Measurements from ENCODE around the gene EPHA5. TPM values are rescaled to one million over a fixed set of nuclear protein-coding genes. Genes with fewer than 3 reads are reported as not detected.
"Not testable (repeated sequence)": the region's sequence is repeated elsewhere in the genome, so short reads cannot be mapped to it uniquely, and the experiment has no call there.

The EPHA5 gene
- total RNA-seq, 1 donor from 2014 or later = 1.6 TPM

DNA sequence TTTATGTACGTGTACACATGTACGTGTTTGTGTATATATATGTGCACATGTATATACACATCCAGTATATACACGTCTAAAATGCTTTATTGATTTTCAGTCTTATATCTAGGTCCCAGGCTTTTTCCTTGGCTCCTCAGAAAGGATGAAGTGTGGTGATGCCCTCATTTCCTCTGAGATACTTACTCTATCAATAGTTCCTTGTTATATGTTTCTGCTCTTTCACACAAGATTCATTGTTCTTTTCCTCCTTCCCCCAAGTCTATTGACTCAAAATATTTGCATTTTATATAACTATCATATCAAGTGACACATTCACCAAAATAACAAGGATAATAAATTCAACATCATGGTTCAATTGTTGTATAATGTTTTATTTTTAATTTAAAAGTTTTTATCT lies 359.2 kb downstream of the EPHA5 start:
- DNase-seq (ENCODE audit: low spot score) = no peak
- H3K4me1 Mint-ChIP-seq (ENCODE audit: low read depth) = no peaks in the 10 kb centered on the region
- no peak overlapping the region for H3K27ac Mint-ChIP-seq (ENCODE audit: unreplicated experiment)
- no peaks in the 10 kb centered on the region for H3K9me3 Mint-ChIP-seq (ENCODE audit: low read depth)
- no peak overlapping the region for H3K4me3 Mint-ChIP-seq (ENCODE audit: unreplicated experiment)
- no peaks in the 10 kb centered on the region for H3K27me3 Mint-ChIP-seq (ENCODE audit: low read depth)
- TF ChIP-seq, protein P1, sequence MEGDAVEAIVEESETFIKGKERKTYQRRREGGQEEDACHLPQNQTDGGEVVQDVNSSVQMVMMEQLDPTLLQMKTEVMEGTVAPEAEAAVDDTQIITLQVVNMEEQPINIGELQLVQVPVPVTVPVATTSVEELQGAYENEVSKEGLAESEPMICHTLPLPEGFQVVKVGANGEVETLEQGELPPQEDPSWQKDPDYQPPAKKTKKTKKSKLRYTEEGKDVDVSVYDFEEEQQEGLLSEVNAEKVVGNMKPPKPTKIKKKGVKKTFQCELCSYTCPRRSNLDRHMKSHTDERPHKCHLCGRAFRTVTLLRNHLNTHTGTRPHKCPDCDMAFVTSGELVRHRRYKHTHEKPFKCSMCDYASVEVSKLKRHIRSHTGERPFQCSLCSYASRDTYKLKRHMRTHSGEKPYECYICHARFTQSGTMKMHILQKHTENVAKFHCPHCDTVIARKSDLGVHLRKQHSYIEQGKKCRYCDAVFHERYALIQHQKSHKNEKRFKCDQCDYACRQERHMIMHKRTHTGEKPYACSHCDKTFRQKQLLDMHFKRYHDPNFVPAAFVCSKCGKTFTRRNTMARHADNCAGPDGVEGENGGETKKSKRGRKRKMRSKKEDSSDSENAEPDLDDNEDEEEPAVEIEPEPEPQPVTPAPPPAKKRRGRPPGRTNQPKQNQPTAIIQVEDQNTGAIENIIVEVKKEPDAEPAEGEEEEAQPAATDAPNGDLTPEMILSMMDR (IDR thresholded peaks at IDR 0.05) = no peak
- H3K36me3 Mint-ChIP-seq (ENCODE audit: low read depth) = no peaks in the 10 kb centered on the region

DNA sequence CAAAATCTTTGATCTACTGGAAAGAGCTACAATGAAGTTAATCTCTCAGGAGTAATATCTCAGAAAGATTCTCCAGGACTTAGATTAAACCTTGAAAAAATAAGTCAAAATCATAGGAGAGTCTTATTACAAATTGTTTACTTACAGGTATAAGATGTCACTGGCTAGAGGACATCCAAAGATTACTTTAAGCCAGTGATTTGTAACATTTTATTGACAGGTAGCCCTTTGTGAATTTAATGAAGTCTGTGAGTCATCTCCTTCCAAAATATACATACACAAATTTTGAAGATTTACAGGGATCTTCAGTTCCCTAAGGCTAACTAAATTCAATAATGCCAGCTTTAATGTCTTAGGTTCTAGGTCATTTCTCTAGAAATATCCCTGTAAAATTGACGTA lies 359.7 kb downstream of the EPHA5 start:
- TF ChIP-seq, protein P1 (IDR thresholded peaks at IDR 0.05) = no peak
- Mint-ChIP-seq H3K4me3 (ENCODE audit: unreplicated experiment) (no peak overlapping the region), H3K36me3 (ENCODE audit: low read depth) (no peaks in the 10 kb centered on the region), H3K27me3 (ENCODE audit: low read depth) (no peaks in the 10 kb centered on the region), H3K9me3 (ENCODE audit: low read depth) (no peaks in the 10 kb centered on the region), H3K27ac (ENCODE audit: unreplicated experiment) (no peak overlapping the region), H3K4me1 (ENCODE audit: low read depth) (no peaks in the 10 kb centered on the region)
- no peak for DNase-seq (ENCODE audit: low spot score)

DNA sequence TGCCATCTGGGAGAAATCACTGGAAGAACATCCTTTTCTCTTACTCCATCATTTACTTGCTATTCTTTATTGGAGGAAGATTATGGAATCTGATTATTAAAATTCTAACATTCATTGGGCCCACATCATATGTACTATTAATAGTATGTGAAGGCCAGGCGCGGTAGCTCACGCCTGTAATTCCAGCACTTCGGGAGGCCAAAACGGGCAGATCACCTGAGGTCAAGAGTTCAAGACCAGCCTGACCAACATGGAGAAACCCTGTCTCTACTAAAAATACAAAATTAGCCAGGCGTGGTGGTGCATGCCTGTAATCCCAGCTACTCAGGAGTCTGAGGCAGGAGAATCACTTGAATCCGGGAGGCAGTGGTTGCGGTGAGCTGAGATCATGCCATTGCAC lies 361.7 kb downstream of the EPHA5 start:
- not testable (repeated sequence) for H3K4me3 Mint-ChIP-seq (ENCODE audit: unreplicated experiment); H3K27ac Mint-ChIP-seq (ENCODE audit: unreplicated experiment); DNase-seq (ENCODE audit: low spot score); H3K9me3 Mint-ChIP-seq (ENCODE audit: low read depth); H3K4me1 Mint-ChIP-seq (ENCODE audit: low read depth); H3K27me3 Mint-ChIP-seq (ENCODE audit: low read depth); H3K36me3 Mint-ChIP-seq (ENCODE audit: low read depth)

DNA sequence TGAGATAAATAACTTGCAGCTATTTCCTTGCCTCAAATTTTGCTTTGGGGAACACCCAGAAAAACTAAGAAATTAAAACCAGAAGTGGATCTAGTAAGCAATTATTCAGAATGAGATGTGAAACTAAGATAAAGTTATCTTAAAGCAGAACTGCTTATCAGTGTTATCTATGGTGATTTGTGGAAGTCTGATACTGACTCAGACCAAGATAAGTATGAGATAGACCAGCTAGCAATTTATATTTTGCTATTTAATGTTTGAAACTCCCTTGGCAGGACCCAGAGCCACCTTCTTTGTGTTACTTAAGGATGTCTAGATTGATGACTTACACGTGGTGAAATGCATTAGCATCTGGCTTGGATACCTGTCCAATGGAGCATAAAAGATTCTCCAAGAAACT lies 368.1 kb downstream of the EPHA5 start:
- no peaks in the 10 kb centered on the region for H3K9me3 Mint-ChIP-seq (ENCODE audit: low read depth)
- no peaks in the 10 kb centered on the region for H3K4me1 Mint-ChIP-seq (ENCODE audit: low read depth)
- H3K27me3 Mint-ChIP-seq (ENCODE audit: low read depth) = peaks cover 1% of the 10 kb centered on the region
- TF ChIP-seq, protein P1 (IDR thresholded peaks at IDR 0.05) = no peak
- H3K27ac Mint-ChIP-seq (ENCODE audit: unreplicated experiment) = no peak overlapping the region
- no peak for DNase-seq (ENCODE audit: low spot score)
- no peaks in the 10 kb centered on the region for H3K36me3 Mint-ChIP-seq (ENCODE audit: low read depth)
- H3K4me3 Mint-ChIP-seq (ENCODE audit: unreplicated experiment) = no peak overlapping the region

DNA sequence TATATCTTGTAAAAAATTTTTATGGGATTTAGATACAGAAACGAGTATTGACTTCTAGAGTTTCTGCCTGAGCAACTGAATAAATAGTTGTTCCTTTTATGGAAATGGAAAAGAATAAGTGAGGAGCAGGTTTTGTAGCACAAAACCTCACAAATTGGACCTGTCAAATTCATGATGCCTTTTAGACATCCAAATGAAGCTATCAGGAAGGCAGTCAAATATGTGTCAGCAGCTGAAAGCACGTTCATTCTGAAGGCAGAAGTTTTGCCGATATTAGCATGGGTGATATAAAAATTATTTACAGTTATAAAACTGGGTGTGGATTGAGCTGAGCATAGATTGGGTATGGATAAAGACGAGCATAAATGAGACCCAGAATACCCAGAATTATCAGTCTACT lies 374.0 kb downstream of the EPHA5 start:
- H3K36me3 Mint-ChIP-seq (ENCODE audit: low read depth) = no peaks in the 10 kb centered on the region
- peaks cover 5% of the 10 kb centered on the region for H3K9me3 Mint-ChIP-seq (ENCODE audit: low read depth)
- H3K27me3 Mint-ChIP-seq (ENCODE audit: low read depth) = no peaks in the 10 kb centered on the region
- no peak for DNase-seq (ENCODE audit: low spot score)
- no peaks in the 10 kb centered on the region for H3K4me1 Mint-ChIP-seq (ENCODE audit: low read depth)
- TF ChIP-seq, protein P1 (IDR thresholded peaks at IDR 0.05) = no peak
- no peak overlapping the region for H3K27ac Mint-ChIP-seq (ENCODE audit: unreplicated experiment)
- no peak overlapping the region for H3K4me3 Mint-ChIP-seq (ENCODE audit: unreplicated experiment)

DNA sequence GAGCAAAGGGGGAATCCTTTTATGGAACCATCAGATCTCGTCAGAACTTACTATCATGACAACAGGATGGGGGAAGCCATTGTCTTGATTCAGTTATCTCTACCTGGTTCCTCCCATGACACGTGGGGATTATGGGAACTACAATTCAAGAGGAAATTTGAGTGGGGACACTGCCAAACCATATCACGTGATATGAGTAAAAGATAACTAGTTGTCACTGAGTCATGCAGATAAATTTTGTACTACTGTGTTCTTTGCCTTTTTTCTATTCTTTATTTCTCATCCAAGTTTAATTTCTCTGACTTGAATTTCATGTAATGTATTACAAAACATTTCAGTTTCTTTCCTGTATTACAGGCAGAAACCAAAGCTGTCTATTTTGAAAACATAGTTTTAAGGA lies 383.2 kb downstream of the EPHA5 start:
- TF ChIP-seq, protein P1 (IDR thresholded peaks at IDR 0.05) = no peak
- no peak overlapping the region for H3K27ac Mint-ChIP-seq (ENCODE audit: unreplicated experiment)
- peaks cover 22% of the 10 kb centered on the region for H3K9me3 Mint-ChIP-seq (ENCODE audit: low read depth)
- no peaks in the 10 kb centered on the region for H3K4me1 Mint-ChIP-seq (ENCODE audit: low read depth)
- H3K4me3 Mint-ChIP-seq (ENCODE audit: unreplicated experiment) = no peak overlapping the region
- DNase-seq (ENCODE audit: low spot score) = no peak
- H3K27me3 Mint-ChIP-seq (ENCODE audit: low read depth) = no peaks in the 10 kb centered on the region
- no peaks in the 10 kb centered on the region for H3K36me3 Mint-ChIP-seq (ENCODE audit: low read depth)
